Duodenal mucosa (tissue), 2 donors: ENCODE measurements around the gene LRRC56.

Source experiments
- H3K27ac ChIP-seq: one replicate; pipeline ENCODE4 v1.7.0; 2013; ENCODE audit warnings: low read depth, low read length
- H3K27me3 ChIP-seq, 2 donors: one replicate each; pipeline ENCODE4 v1.7.0; 2013; ENCODE audit warnings: low read length in 2 of 2, control low read depth in 1 of 2; ENCODE audit not compliant: insufficient read depth in 2 of 2, control insufficient read depth in 1 of 2
- H3K36me3 ChIP-seq, 2 donors: one replicate each; pipeline ENCODE4 v1.7.0; 2013; ENCODE audit warnings: low read length in 2 of 2, control low read depth in 1 of 2; ENCODE audit not compliant: insufficient read depth in 2 of 2, control insufficient read depth in 1 of 2
- H3K4me1 ChIP-seq, 2 donors: one replicate each; pipeline ENCODE4 v1.7.0; 2013; ENCODE audit warnings: low read length in 2 of 2, control low read depth in 1 of 2; ENCODE audit not compliant: insufficient read depth in 2 of 2, control insufficient read depth in 1 of 2
- H3K4me3 ChIP-seq, 2 donors: one replicate each; pipeline ENCODE4 v1.7.0; 2013; ENCODE audit warnings: low read length in 2 of 2, low read depth in 1 of 2
- H3K9ac ChIP-seq, 2 donors: one replicate each; pipeline ENCODE4 v1.7.0; 2013; ENCODE audit warnings: low read length in 2 of 2, low read depth in 1 of 2
- H3K9me3 ChIP-seq, 2 donors: one replicate each; pipeline ENCODE4 v1.7.0; 2013; ENCODE audit warnings: low read length in 2 of 2, control low read depth in 1 of 2; ENCODE audit not compliant: control insufficient read depth in 1 of 2

Gene LRRC56

DNA sequence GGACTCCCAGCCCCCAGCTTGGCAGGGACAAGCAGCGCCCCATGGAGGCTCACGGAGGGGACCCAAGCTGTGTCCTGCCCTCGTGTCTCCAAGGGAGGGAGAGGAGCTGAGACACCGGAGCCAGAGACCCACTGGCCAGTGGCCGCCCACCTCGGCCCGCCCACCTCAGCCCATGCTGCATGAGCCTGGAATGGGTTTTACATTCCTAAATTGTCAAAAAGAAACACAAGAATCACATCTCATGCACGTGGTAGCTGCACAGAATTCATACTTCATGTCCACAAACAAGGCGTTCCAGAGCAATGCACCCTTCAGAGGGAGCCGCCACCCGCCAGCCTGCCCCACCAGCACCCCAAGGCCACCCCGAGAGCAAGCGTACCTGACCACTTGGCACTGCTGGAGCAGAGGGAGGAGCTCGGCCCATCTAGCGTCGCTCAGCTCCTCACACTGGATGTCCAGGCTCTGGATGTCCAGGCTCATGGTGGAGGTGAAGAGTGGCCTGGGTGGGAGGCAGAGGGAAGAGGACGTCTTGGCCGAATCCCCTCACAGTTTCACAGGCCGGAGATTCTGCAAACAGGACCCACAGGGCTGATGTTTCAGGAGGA is 35.5 kb upstream of the LRRC56 start:
- Histone ChIP-seq H3K36me3 (peaks cover 36 to 56% of the 10 kb centered on the region in 2 donors), H3K27me3 (no peaks in the 10 kb centered on the region), H3K9me3 (no peaks in the 10 kb centered on the region), H3K4me1 (peaks cover 21 to 26% of the 10 kb centered on the region in 2 donors), H3K27ac (no peak overlapping the region), H3K9ac (no peak overlapping the region), H3K4me3 (no peak overlapping the region)

DNA sequence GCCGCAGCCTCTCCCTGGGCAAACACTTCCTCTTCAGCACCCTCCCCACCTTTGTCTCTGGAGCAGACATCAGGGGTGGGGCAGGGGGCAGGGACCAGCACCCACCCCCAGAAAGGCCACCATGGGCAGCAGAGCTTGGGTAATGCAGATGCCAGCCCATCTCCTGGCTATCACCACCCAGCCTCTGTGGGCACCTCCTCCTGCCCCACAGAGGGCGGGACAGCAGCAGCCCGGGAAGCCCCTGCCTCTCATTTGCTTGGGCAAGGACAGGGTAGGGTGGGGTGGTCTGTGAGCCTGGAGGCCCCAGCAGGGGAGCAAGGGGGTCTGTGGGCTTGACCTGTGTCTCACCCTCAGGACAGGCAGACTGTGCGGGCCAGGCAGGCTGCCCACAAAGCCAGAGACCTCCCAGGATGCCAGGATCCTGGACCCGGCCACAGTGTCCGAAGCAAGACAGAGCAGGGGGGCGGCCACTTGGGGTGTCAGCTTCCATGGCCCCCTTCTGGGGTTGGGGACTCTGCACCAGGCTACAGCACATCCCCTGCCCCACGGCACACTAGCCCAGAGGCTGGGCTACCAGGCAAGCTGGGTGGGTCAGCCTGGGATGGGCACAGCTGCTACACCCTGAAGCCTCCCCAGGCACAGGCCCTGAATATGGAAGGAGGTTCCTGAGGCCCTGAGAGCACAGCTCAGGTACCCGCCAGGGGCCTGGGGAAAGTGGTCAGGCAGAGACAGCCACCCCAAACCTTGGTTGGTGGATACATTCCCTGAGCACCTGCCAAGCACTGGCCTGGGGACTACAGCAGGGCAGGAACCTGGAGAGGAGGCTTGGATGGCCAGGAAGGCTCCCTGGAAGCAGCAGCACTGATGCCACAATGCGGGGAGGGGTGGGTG is 34.8 kb upstream of the LRRC56 start:
- Histone ChIP-seq H3K4me3 (no peak overlapping the region), H3K4me1 (peaks cover 21 to 26% of the 10 kb centered on the region in 2 donors), H3K27ac (no peak overlapping the region), H3K9me3 (no peaks in the 10 kb centered on the region), H3K27me3 (no peaks in the 10 kb centered on the region), H3K36me3 (peaks cover 30 to 48% of the 10 kb centered on the region in 2 donors), H3K9ac (no peak overlapping the region)

DNA sequence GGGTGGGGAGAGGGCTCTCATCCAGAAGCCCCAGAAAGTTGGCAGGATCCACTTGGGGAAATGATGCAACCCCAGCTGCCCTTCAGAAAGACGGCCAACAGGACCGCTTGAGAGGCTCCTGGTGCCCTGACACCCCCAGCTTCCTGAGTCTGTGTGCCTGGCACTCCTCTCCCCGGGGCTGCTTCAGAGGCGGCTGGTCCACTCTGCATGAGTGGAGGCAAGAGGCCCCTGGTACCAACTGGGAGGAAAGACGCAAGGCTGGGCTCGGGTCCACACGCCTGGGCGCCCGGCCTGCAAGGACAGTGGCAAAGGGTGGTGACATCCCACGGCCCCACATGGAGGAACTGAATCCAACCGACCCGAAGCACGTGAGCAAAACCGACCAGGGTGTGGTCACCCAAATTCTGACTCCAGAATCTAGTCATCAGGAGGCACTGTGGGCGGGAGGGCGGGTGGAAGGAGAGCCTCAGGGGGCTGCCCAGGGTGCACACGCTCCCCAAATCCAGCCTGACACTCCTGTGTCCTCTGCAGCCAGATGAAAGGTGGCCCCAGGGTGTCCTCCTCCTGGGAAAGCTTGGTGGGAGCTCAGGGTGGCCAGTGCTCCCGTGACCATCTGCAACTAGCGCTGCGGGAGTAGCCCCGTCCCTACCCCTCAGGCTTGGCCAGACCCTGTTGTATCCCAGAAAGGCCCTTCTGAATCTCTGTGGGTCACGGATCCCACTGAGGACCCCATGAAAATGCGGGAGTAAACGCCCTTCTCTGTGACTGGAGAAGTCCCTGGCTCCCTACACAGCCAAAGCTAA is 33.9 kb upstream of the LRRC56 start:
- H3K27me3 ChIP-seq = no peaks in the 10 kb centered on the region
- peaks cover 21 to 40% of the 10 kb centered on the region in 2 donors for H3K36me3 ChIP-seq
- peak overlapping the region in 1 of 2 donors; percentile 43 for H3K9ac ChIP-seq
- no peak overlapping the region for H3K27ac ChIP-seq
- no peaks in the 10 kb centered on the region for H3K9me3 ChIP-seq
- peaks cover 21 to 28% of the 10 kb centered on the region in 2 donors for H3K4me1 ChIP-seq
- peak overlapping the region; percentile 58 to 65 for H3K4me3 ChIP-seq

DNA sequence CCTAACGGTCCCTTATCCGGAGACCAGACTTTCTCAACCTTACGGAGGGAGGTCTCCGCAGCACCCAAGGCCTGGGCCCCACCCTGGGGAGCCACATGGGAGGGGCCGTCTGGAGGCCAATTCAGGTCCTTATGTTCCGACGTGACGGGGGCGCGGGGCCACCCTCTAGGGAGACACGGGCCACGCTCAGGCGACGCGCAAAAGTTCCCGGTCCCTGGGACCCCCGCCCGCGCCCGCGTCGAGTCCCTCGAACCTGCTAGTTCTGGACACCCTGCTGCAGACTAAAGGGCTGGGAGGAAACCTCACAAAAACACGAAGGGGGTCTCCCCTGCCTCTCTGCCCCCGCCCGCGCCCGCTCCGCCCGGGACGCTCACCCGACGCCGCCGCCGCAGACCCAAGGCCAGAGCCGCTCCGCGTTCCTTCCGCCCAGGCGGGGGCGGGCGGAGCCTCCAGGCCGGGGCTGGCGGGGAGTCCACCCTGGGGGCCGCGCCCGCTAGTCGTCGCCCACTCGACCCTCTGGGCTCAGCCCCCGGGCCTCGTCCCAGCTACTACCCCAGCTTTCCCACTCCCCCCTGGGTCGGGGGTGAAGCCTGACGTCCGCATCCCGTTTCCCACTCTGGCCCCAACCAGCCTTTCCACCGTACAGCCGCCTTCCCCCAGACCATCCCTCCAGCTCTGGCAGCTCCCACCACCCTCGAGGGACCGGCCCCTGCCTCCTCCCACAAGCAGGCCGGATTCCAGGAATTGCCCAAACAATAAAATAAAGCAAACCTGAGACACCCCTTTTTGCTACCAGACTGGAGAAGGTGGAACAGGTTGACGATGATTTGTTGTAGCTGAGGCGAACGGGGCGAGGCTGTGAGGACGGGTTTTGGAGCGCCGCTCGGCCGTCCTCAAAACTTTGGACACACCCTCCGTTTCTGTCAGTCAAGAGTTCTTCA is 33.0 kb upstream of the LRRC56 start:
- H3K27ac ChIP-seq = no peak overlapping the region
- H3K4me3 ChIP-seq = peak overlapping the region; percentile 58 to 65
- H3K27me3 ChIP-seq = no peaks in the 10 kb centered on the region
- peaks cover 13 to 30% of the 10 kb centered on the region in 2 donors for H3K36me3 ChIP-seq
- H3K9me3 ChIP-seq = no peaks in the 10 kb centered on the region
- peaks cover 21 to 28% of the 10 kb centered on the region in 2 donors for H3K4me1 ChIP-seq
- H3K9ac ChIP-seq = peak overlapping the region; percentile 43 to 49

DNA sequence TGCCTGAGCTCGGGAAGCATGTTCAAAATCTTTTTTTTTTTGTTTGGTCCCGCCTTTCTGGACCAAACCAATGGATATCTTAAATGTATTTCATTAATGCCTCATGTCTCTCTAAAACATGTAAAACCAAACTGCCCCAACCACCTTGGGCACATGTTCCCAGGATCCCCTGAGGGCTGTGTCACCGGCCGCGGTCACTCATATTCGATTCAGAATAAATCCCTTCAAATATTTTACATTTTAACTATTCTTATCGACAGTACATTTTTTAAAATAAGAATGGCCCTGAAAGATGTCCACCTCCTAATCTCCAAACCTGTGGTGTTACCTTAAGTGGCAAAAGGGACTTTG is 32.4 kb upstream of the LRRC56 start:
- peak overlapping the region; percentile 58 to 65 for H3K4me3 ChIP-seq
- H3K27me3 ChIP-seq = no peaks in the 10 kb centered on the region
- no peaks in the 10 kb centered on the region for H3K9me3 ChIP-seq
- H3K36me3 ChIP-seq = peaks cover 7 to 27% of the 10 kb centered on the region in 2 donors
- H3K4me1 ChIP-seq = peaks cover 21 to 28% of the 10 kb centered on the region in 2 donors
- no peak overlapping the region for H3K27ac ChIP-seq
- peak overlapping the region; percentile 43 to 49 for H3K9ac ChIP-seq

DNA sequence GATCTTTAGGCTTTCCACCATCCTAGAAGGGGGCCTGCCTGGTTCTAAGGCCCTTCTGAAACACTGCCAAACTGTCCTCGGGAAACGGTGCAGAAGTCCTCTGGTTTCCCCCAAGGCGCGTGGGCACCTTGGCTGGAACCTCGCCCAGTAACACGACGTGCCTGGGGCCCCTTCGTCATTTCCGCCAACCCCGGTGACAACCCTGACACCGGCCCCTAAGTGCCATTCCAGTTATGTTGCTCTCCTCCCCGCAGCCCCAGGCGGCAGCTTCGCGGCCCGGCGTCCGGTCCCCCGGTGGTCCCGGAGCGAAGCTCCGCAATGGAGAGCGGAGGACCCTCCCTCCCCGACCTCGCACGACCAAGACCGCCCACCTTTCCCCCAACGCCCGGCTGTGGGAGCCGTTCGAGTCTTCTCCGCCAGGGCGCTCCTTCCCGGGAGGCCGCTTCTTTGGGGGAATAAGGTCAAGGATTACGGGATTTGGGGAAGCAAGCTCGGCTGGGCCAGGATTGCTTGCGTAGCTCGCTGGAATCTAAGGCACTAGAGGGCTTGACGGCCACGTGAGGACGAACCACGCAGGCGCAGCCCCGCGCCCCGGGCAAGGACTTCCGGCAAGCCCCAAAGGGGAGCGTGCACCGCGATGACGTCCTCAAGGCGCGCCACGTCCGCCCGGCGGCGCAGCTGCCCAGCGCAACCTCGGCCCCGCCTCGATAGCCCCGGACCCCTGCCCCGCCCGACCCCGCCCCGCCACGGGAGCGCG is 30.9 kb upstream of the LRRC56 start:
- no peaks in the 10 kb centered on the region for H3K9me3 ChIP-seq
- H3K4me3 ChIP-seq = peak overlapping the region; percentile 90 to 92
- H3K4me1 ChIP-seq = peaks cover 21 to 28% of the 10 kb centered on the region in 2 donors
- peak overlapping the region; percentile 100 for H3K27ac ChIP-seq
- H3K9ac ChIP-seq = peak overlapping the region; percentile 83 to 99
- peaks cover 0 to 15% of the 10 kb centered on the region in 2 donors for H3K36me3 ChIP-seq
- H3K27me3 ChIP-seq = no peaks in the 10 kb centered on the region

DNA sequence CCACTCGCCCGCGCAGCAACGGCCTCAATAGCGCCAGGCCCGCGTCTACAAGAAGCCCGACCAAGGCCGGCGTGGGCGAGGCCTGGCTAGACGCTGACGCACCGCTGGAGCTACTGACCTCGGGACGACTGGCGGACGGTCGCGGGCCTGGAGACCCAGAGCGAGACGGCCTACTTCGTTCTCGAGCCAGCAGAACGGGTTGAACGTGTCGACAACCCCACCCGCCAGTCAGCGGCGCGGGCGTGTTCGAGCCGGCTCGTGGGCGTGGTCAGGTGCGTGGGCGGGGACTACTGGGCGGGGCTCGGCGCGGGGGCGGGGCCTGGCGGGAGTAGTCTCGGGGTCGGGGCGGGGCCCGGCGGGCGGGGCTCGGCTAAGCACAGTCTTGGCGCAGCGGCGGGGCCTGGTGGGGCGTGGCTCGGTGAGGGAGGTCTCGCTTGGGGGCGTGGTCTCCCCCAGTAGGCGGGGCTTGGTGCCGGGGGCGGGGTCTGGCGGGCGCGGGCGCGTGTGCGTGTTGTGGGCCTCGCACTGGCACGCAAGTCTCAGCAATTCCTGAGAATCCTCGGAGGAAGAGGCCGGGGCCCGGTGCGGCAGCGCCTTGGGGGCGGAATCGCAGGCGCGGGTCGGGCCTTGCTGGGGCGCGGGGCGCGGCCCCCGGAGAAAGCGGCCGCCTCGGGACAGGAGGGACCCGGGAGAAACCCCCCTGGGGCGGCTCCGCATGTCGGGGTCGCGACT is 30.2 kb upstream of the LRRC56 start, which contains the start of gene RNH1:
Gene RNH1, minus strand, starts transcription at position 248 of the 732 bp plus-strand sequence. CDS start 5,080 bp downstream, outside the sequence.
- Histone ChIP-seq H3K9me3 (no peaks in the 10 kb centered on the region), H3K9ac (peak within 1 kb of the TSS; percentile 83 to 99), H3K4me3 (peak within 1 kb of the TSS; percentile 90 to 92), H3K27me3 (no peaks in the 10 kb centered on the region), H3K4me1 (peaks cover 21 to 28% of the 10 kb centered on the region in 2 donors), H3K36me3 (peaks cover 0 to 7% of the 10 kb centered on the region in 2 donors), H3K27ac (peak within 1 kb of the TSS; percentile 100)

DNA sequence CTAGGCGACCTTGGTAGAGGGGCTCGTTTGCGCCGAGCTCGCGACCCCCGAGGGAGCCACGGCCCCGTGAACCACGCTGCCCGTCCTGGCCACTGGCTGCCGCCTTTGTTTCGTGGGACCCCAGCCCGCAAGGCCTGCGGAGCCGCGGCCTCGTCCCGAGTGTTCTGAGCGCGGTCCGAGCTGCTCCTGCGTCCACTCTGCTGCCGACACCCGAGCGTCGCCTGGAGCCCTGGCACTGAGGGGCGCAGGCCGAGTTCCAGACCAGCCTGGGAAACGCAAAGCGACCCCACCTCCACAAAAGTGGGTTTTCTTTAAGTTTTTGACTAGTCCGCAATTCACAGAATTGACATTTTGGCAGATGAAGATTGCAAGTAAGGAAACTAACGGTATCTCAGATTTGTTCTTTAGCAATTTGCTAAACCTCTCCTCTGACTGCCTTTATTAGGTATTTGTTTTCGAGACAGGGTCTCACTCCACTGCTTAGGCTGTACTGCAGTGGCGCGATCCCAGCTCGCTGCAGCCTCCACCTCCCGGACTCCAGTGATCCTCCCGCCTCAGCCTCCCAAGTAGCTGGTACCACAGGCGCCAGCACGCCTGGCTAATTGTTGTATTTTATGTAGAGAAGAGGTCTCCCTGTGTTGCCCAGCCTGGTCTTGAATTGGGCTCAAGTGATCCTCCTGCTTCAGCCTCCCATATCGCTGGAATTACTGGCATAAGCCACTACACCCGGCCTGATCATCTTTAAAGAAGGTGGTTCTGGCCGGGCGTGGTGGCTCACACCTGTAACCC is 29.4 kb upstream of the LRRC56 start:
- Histone ChIP-seq H3K9ac (peak overlapping the region; percentile 25 to 33), H3K4me1 (peaks cover 21 to 28% of the 10 kb centered on the region in 2 donors), H3K27ac (peak overlapping the region; percentile 100), H3K4me3 (peak overlapping the region; percentile 58 to 63), H3K36me3 (peaks cover 0 to 5% of the 10 kb centered on the region in 2 donors), H3K9me3 (no peaks in the 10 kb centered on the region), H3K27me3 (no peaks in the 10 kb centered on the region)
